ENCODE measurements around the gene YJEFN3. TPM values are rescaled to one million over a fixed set of nuclear protein-coding genes. Genes with fewer than 3 reads are reported as not detected.

The YJEFN3 gene
- total and polyA plus RNA-seq, 2 of the 8 experiments (the other 6 are each of a cell fraction or from before 2014, with no cell fraction given): 5.7 to 9.4 TPM

DNA sequence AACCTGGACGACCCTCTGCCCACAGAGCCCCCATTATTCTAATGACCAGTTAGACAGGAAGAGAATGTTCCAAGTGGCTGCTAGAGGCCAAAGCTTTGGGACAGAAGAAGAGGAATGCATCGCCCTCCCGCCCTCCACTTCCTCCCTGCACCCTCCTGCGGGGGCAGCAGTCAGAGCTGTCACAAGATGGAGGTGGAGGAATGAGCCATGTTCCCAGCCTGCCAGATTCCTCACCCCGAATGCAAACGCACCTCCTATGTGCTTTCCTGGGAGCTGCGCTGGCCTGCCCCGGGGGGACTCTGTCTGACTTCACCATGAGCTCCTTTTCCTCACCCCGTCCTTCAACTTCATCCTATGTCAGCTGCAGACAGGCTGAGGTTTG is 1.7 kb downstream of the YJEFN3 start:
- no peak overlapping the region for H3K27ac ChIP-seq (ENCODE audit: low read depth, low read length)
- H2BK15ac ChIP-seq (ENCODE audit: low read length): no peak overlapping the region
- no peak overlapping the region for H3K14ac ChIP-seq (ENCODE audit: insufficient read length)
- H3K79me2 ChIP-seq (ENCODE audit: control insufficient read depth in 1 of 2, insufficient read depth in 2 of 2, low read length in 2 of 2): no peaks in the 10 kb centered on the region
- no peak overlapping the region for H4K5ac ChIP-seq (ENCODE audit: insufficient read length, low read depth, low read length)
- H3K4me3 ChIP-seq (ENCODE audit: extremely low read depth in 1 of 4, insufficient read depth in 2 of 4, low read depth in 3 of 4, low read length in 4 of 4): no peak overlapping the region
- no peak overlapping the region for H3K4me2 ChIP-seq (ENCODE audit: insufficient read depth in 1 of 2, low read depth in 2 of 2, low read length in 2 of 2)
- H3K79me1 ChIP-seq (ENCODE audit: low read depth, low read length): 0 out of 2 replicates have a peak, but pooled peaks cover 4% of the 10 kb centered on the region
- no peak overlapping the region for H2AK5ac ChIP-seq (ENCODE audit: low read depth, low read length)
- H3K36me3 ChIP-seq (ENCODE audit: control insufficient read depth in 2 of 4, insufficient read depth in 4 of 4, low read length in 3 of 4): peaks cover 0 to 24% (median 10%) of the 10 kb centered on the region in 4 experiments; a peak in 6 of 8 replicates
- H4K8ac ChIP-seq (ENCODE audit: extremely low read depth, insufficient read depth, low read length): no peak overlapping the region
- H3K23me2 ChIP-seq (ENCODE audit: low read depth, low read length): no peaks in the 10 kb centered on the region
- H4K91ac ChIP-seq (replicated peaks; ENCODE audit: insufficient read length, low read length): no peak overlapping the region
- no peak overlapping the region for H2AFZ ChIP-seq (ENCODE audit: low read length)
- H4K20me1 ChIP-seq (replicated peaks in 1 of 2; ENCODE audit: control insufficient read depth in 1 of 2, insufficient read depth in 2 of 2, low read length in 2 of 2): peaks cover 6 to 26% of the 10 kb centered on the region in 2 experiments
- H2BK5ac ChIP-seq (ENCODE audit: low read depth, low read length): no peak overlapping the region
- no peak overlapping the region for H2BK12ac ChIP-seq (ENCODE audit: low read depth, low read length)
- H2BK20ac ChIP-seq (ENCODE audit: low read length): no peak overlapping the region
- H3K56ac ChIP-seq (replicated peaks; ENCODE audit: insufficient read length, low read depth, low read length): no peak overlapping the region
- ChIA-PET POLR2A (ENCODE audit: partially characterized antibody) (interaction anchor here (0.6 to 3.5 kb wide), 10 partner anchors 9 to 145 kb away, joined by 3 to 34 read pairs (median 4); partner anchors contain the start of genes GATAD2A, GMIP, LPAR2 and NDUFA13), CTCF (ENCODE audit: partially characterized antibody) (interaction anchor here (0.5 to 6.7 kb wide), 13 partner anchors 9 to 1991 kb away, joined by 3 to 181 read pairs (median 3); partner anchors contain the start of genes GMIP and TSSK6)
- no peak overlapping the region for H3K9ac ChIP-seq (replicated peaks in 1 of 4; ENCODE audit: extremely low read depth in 1 of 4, low read depth in 3 of 4, low read length in 3 of 4)
- no peaks in the 10 kb centered on the region; a peak in 1 of 7 replicates for H3K27me3 ChIP-seq (replicated peaks in 1 of 4; ENCODE audit: control insufficient read depth in 3 of 4, extremely low read depth in 1 of 4, insufficient read depth in 3 of 4, low read length in 3 of 4)
- no peak overlapping the region for H3K23ac ChIP-seq (ENCODE audit: insufficient read length)
- H3K18ac ChIP-seq (ENCODE audit: extremely low read depth, low read length): no peak overlapping the region
- no peaks in the 10 kb centered on the region for H3K9me3 ChIP-seq (ENCODE audit: insufficient read depth in 2 of 2, low read depth in 1 of 2, low read length in 1 of 2)
- H3K4ac ChIP-seq (replicated peaks; ENCODE audit: insufficient read length, low read depth, low read length): no peak overlapping the region
- 68% methylated on average over 8 of the region's 9 CpGs; no CpG with 5 or more reads in 1 of the 2 experiments for WGBS, 2 experiments (ENCODE audit: extremely low coverage in 1 of 2, insufficient coverage in 1 of 2, insufficient read length in 1 of 2, insufficient replicate concordance in 2 of 2, low coverage in 1 of 2, low lambda C conversion rate in 2 of 2, missing lambda C conversion rate in 1 of 2)
- FAIRE-seq: no peak
- no peak overlapping the region for H2BK120ac ChIP-seq (replicated peaks; ENCODE audit: low read depth, low read length)
- DNase-seq (ENCODE audit: low read depth in 1 of 2, low spot score in 2 of 2): no peak
- H3K4me1 ChIP-seq (replicated peaks in 1 of 4; ENCODE audit: control insufficient read depth in 3 of 4, insufficient read depth in 4 of 4, low read length in 3 of 4): peaks cover 0 to 3% (median 3%) of the 10 kb centered on the region in 4 experiments; a peak in 3 of 7 replicates
- no peak for TF ChIP-seq CBX5 (IDR thresholded peaks at IDR 0.05; ENCODE audit: low read depth, low read length)
- TF ChIP-seq EGR1 (IDR thresholded peaks at IDR 0.05; ENCODE audit: borderline replicate concordance, low read depth, low read length): no peak
- TF ChIP-seq, protein P1, sequence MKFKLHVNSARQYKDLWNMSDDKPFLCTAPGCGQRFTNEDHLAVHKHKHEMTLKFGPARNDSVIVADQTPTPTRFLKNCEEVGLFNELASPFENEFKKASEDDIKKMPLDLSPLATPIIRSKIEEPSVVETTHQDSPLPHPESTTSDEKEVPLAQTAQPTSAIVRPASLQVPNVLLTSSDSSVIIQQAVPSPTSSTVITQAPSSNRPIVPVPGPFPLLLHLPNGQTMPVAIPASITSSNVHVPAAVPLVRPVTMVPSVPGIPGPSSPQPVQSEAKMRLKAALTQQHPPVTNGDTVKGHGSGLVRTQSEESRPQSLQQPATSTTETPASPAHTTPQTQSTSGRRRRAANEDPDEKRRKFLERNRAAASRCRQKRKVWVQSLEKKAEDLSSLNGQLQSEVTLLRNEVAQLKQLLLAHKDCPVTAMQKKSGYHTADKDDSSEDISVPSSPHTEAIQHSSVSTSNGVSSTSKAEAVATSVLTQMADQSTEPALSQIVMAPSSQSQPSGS (IDR thresholded peaks at IDR 0.05; ENCODE audit: low read length): no peak
- TF ChIP-seq, protein P2, sequence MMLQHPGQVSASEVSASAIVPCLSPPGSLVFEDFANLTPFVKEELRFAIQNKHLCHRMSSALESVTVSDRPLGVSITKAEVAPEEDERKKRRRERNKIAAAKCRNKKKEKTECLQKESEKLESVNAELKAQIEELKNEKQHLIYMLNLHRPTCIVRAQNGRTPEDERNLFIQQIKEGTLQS (IDR thresholded peaks at IDR 0.05; ENCODE audit: insufficient read depth, low read depth, low read length): no peak
- TF ChIP-seq KDM1A (IDR thresholded peaks at IDR 0.05; ENCODE audit: borderline replicate concordance, low read length): no peak
- no peak for TF ChIP-seq JUND (IDR thresholded peaks at IDR 0.05; ENCODE audit: low read length)
- TF ChIP-seq SIX5 (IDR thresholded peaks at IDR 0.05; ENCODE audit: low read depth, low read length): no peak
- TF ChIP-seq HDAC6 (IDR thresholded peaks at IDR 0.05; ENCODE audit: low read depth, low read length): no peak

Measured in H1 (cell line).